Measurements from ENCODE around the gene TARS3. TPM values are rescaled to one million over a fixed set of nuclear protein-coding genes. Genes with fewer than 3 reads are reported as not detected.

The TARS3 gene
- total RNA-seq, 1 experiment from 2014 or later, result 3.8 TPM

- no peaks in the 10 kb centered on the region for H3K9me3 Mint-ChIP-seq (ENCODE audit: low read depth, unreplicated experiment)
- CTCF ChIA-PET, result interaction anchor here (0.6 to 1.2 kb wide), 3 partner anchors 258 to 344 kb away, joined by 3 read pairs; no protein-coding TSS in a partner anchor
- peak; percentile 90 for TF ChIP-seq CTCF (IDR thresholded peaks at IDR 0.05; ENCODE audit: unreplicated experiment)
- BruUV-seq (replicated peaks), result no TSS peak
- no peak overlapping the region for H3K4me3 Mint-ChIP-seq (ENCODE audit: low read depth, unreplicated experiment)
- H3K27me3 Mint-ChIP-seq (ENCODE audit: unreplicated experiment), result no peaks in the 10 kb centered on the region
- H3K27ac Mint-ChIP-seq (ENCODE audit: unreplicated experiment), result no peak overlapping the region
- peaks cover 7% of the 10 kb centered on the region for H3K4me1 Mint-ChIP-seq (ENCODE audit: low read depth, unreplicated experiment)
- H3K36me3 Mint-ChIP-seq (ENCODE audit: insufficient read depth, unreplicated experiment), result peaks cover 40% of the 10 kb centered on the region
- DNase-seq, result peak; percentile 74
- intact Hi-C loops (cut with micrococcal nuclease; ENCODE audit: unreplicated experiment), result loop anchor here (1.0 to 5.0 kb wide), 4 partner anchors 64 to 341 kb away; no protein-coding TSS in a partner anchor
These were observed 83.0 kb downstream of the TARS3 start for GRCh38 chr15:101641129-101641764.

GRCh38 chr15:101639667-101640066, 84.6 kb downstream of the TARS3 start:
- CTCF ChIA-PET, result interaction anchor here (0.7 kb wide), 1 partner anchor 156 kb away, joined by 3 read pairs; no protein-coding TSS in a partner anchor
- Mint-ChIP-seq H3K4me1 (ENCODE audit: low read depth, unreplicated experiment) (peaks cover 7% of the 10 kb centered on the region), H3K27me3 (ENCODE audit: unreplicated experiment) (no peaks in the 10 kb centered on the region), H3K36me3 (ENCODE audit: insufficient read depth, unreplicated experiment) (peaks cover 24% of the 10 kb centered on the region), H3K9me3 (ENCODE audit: low read depth, unreplicated experiment) (no peaks in the 10 kb centered on the region), H3K27ac (ENCODE audit: unreplicated experiment) (no peak overlapping the region), H3K4me3 (ENCODE audit: low read depth, unreplicated experiment) (no peak overlapping the region)
- no peak for TF ChIP-seq CTCF (IDR thresholded peaks at IDR 0.05; ENCODE audit: unreplicated experiment)
- no peak for DNase-seq
- no TSS peak for BruUV-seq (replicated peaks)
- intact Hi-C loops (cut with micrococcal nuclease; ENCODE audit: unreplicated experiment), result loop anchor here (5.0 kb wide), 1 partner anchor 62 kb away; no protein-coding TSS in a partner anchor

- intact Hi-C loops (cut with micrococcal nuclease; ENCODE audit: unreplicated experiment), result no loop called here
- Mint-ChIP-seq H3K27ac (ENCODE audit: unreplicated experiment) (no peak overlapping the region), H3K4me3 (ENCODE audit: low read depth, unreplicated experiment) (no peak overlapping the region), H3K27me3 (ENCODE audit: unreplicated experiment) (no peaks in the 10 kb centered on the region), H3K36me3 (ENCODE audit: insufficient read depth, unreplicated experiment) (peaks cover 10% of the 10 kb centered on the region), H3K9me3 (ENCODE audit: low read depth, unreplicated experiment) (no peaks in the 10 kb centered on the region), H3K4me1 (ENCODE audit: low read depth, unreplicated experiment) (peaks cover 7% of the 10 kb centered on the region)
- BruUV-seq (replicated peaks), result no TSS peak
- DNase-seq, result no peak
- CTCF ChIA-PET, result no interaction called here
- no peak for TF ChIP-seq CTCF (IDR thresholded peaks at IDR 0.05; ENCODE audit: unreplicated experiment)
These were observed 86.4 kb downstream of the TARS3 start for GRCh38 chr15:101637919-101638318.

GRCh38 chr15:101637516-101637915, 86.8 kb downstream of the TARS3 start:
- no peaks in the 10 kb centered on the region for H3K27me3 Mint-ChIP-seq (ENCODE audit: unreplicated experiment)
- BruUV-seq (replicated peaks), result no TSS peak
- intact Hi-C loops (cut with micrococcal nuclease; ENCODE audit: unreplicated experiment), result no loop called here
- H3K27ac Mint-ChIP-seq (ENCODE audit: unreplicated experiment), result no peak overlapping the region
- no peaks in the 10 kb centered on the region for H3K9me3 Mint-ChIP-seq (ENCODE audit: low read depth, unreplicated experiment)
- CTCF ChIA-PET, result no interaction called here
- no peak overlapping the region for H3K4me3 Mint-ChIP-seq (ENCODE audit: low read depth, unreplicated experiment)
- H3K4me1 Mint-ChIP-seq (ENCODE audit: low read depth, unreplicated experiment), result peaks cover 7% of the 10 kb centered on the region
- H3K36me3 Mint-ChIP-seq (ENCODE audit: insufficient read depth, unreplicated experiment), result peaks cover 10% of the 10 kb centered on the region
- no peak for DNase-seq
- TF ChIP-seq CTCF (IDR thresholded peaks at IDR 0.05; ENCODE audit: unreplicated experiment), result no peak

Data from Calu3 (cell line).